Activated CD4-positive, alpha-beta T cell treated with anti-CD3 and anti-CD28 coated beads for 36 hours (primary cell): Measurements from ENCODE around the gene EML3. TPM values are rescaled to one million over a fixed set of nuclear protein-coding genes. Genes with fewer than 3 reads are reported as not detected.
"Not testable (repeated sequence)": the region's sequence is repeated elsewhere in the genome, so short reads cannot be mapped to it uniquely, and the experiment has no call there.

Experiments used
- ATAC-seq: fragments of 200-7000 bp; cut with Tn5 transposase; one replicate; pipeline ENCODE4 v1.10.0; 2021; ENCODE audit warnings: mild to moderate bottlenecking, moderate library complexity
- CTCF ChIA-PET: fragments of 350-600 bp; sonication (Branson Sonifier 250); formaldehyde crosslinking; loops from one replicate; lab custom pipeline; 2021; ENCODE audit warnings: antibody characterized with exemption; lab: Charles Lee
- POLR2A ChIA-PET: fragments of 350-600 bp; sonication (Branson Sonifier 250); formaldehyde crosslinking; loops from one replicate; lab custom pipeline; 2021; ENCODE audit warnings: antibody characterized with exemption, inconsistent platforms; lab: Charles Lee
- DNase-seq: peaks from one replicate; pipeline ENCODE4 v3.0.0-alpha.2; 2020
- H3K27ac Mint-ChIP-seq: one replicate; pipeline ENCODE4 v1.8.0; 2021; ENCODE audit warnings: mixed read lengths
- H3K27me3 Mint-ChIP-seq: one replicate; pipeline ENCODE4 v1.8.0; 2021; ENCODE audit warnings: mixed read lengths
- H3K36me3 Mint-ChIP-seq: one replicate; pipeline ENCODE4 v1.8.0; 2021; ENCODE audit warnings: low read depth, mixed read lengths
- H3K4me1 Mint-ChIP-seq: one replicate; pipeline ENCODE4 v1.8.0; 2021; ENCODE audit warnings: mixed read lengths
- H3K4me3 Mint-ChIP-seq: one replicate; pipeline ENCODE4 v1.8.0; 2021; ENCODE audit warnings: mild to moderate bottlenecking, moderate library complexity, mixed read lengths
- H3K9me3 Mint-ChIP-seq: one replicate; pipeline ENCODE4 v1.8.0; 2021; ENCODE audit warnings: low read depth, mixed read lengths
- intact Hi-C, 2 experiments: fragments of 100-400 bp; cut with DNase I in 1 of 2; cut with micrococcal nuclease in 1 of 2; formaldehyde crosslinking; loops; one replicate each; pipeline versions ENCODE4 v1.14.2 to v1.15.1; 2022 to 2024; cut with DNase I, micrococcal nuclease
- total RNA-seq, 2 experiments: library from RNA; stranded (reverse); gene quantifications; one replicate each; pipeline ENCODE4 v1.2.3, GENCODE V29; 2021

The EML3 gene
- total RNA-seq, 2 experiments from 2014 or later: 101 to 112 TPM

DNA sequence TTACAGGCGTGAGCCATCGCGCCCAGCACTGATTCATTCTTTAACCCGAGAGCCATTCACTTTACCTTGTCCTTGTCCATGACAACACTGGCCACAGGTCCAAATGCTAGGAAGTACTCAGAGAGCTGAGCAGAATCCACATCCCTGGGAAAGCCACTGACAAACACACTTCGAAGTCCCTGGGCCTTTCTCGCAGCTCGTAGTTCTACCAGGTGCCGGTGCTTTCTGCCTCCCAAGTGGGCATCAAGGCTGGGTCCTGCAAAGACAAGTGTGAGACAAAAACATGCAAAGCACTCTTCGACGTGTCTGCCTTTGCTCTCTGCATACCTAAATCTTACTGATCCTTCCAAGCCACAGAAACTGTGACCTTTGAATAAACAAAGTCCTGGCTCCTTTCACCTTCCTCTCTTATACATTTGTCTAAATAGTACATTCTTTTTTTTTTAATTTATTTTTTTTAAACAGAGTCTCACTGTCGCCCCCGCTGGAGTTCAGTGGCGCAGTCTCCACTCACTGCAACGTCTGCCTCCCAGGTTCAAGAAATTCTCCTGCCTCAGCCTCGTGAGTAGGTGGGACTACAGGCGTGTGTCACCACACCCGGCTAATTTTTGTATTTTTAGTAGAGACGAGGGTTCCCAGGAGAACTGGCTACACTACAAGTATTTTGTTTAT lies 23.5 kb downstream of the EML3 start:
- ChIA-PET POLR2A (interaction anchor here (0.7 to 1.4 kb wide), 2 partner anchors 12 to 16 kb away, joined by 3 to 4 read pairs; partner anchors contain the start of gene EEF1G), CTCF (interaction anchor here (0.8 to 1.6 kb wide), 7 partner anchors 10 to 197 kb away, joined by 3 to 5 read pairs (median 4); partner anchors contain the start of gene EEF1G)
- Mint-ChIP-seq H3K27ac (no peak overlapping the region), H3K27me3 (no peaks in the 10 kb centered on the region), H3K36me3 (peaks cover 47% of the 10 kb centered on the region), H3K9me3 (no peaks in the 10 kb centered on the region), H3K4me1 (peaks cover 46% of the 10 kb centered on the region), H3K4me3 (peak overlapping the region; percentile 99)
- intact Hi-C loops: no loop called here
- DNase-seq (peak; percentile 58), ATAC-seq (no peak)

DNA sequence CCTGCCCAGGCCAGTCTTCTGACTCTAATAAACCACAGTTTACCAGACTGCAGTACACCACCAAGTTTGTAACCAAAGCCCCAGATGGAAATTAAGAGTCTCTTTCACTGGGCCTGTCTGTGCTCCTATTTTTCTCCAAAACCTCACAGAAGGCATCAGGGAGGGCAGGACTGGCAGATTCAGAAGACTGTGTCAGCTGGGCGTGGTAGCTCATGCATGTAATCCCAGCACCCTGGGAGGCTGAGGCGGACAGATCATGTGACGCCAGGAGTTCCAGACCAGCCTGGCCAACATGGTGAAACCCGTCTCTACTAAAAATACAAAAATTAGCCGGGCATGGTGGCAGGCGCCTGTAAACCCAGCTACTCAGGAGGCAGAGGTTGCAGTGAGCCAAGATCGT lies 27.2 kb downstream of the EML3 start:
- not testable (repeated sequence) for H3K27ac Mint-ChIP-seq

DNA sequence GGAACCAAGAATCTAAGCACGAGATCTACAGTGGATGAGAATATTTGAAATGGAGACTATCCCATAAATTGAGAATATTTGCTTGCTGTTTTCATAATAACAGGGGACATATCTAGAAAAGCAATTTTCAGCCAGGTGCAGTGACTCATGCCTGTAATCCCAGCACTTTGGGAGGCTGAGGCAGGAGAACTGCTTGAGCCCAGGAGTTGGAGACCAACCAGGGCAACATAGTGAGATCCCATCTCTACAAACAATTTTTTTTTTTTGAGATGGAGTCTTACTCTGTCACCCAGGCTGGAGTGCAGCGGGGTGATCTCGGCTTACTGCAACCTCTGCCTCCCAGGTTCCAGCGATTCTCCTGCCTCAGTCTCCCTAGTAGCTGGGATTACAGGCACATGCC lies 30.8 kb downstream of the EML3 start:
- not testable (repeated sequence) for ATAC-seq, H3K4me3 Mint-ChIP-seq

More for the DNA sequence above, 27.2 kb downstream of the EML3 start:
- H3K4me1 Mint-ChIP-seq: peaks cover 20% of the 10 kb centered on the region
- POLR2A ChIA-PET: interaction anchor here (0.9 to 1.3 kb wide), 2 partner anchors 58 to 256 kb away, joined by 3 to 6 read pairs; no protein-coding TSS in a partner anchor
- H3K9me3 Mint-ChIP-seq, intact Hi-C loops, H3K27me3 Mint-ChIP-seq, DNase-seq, H3K4me3 Mint-ChIP-seq, ATAC-seq: not testable (repeated sequence)
- CTCF ChIA-PET: interaction anchor here (1.3 kb wide), 1 partner anchor 43 kb away, joined by 3 read pairs; no protein-coding TSS in a partner anchor
- peaks cover 36% of the 10 kb centered on the region for H3K36me3 Mint-ChIP-seq

DNA sequence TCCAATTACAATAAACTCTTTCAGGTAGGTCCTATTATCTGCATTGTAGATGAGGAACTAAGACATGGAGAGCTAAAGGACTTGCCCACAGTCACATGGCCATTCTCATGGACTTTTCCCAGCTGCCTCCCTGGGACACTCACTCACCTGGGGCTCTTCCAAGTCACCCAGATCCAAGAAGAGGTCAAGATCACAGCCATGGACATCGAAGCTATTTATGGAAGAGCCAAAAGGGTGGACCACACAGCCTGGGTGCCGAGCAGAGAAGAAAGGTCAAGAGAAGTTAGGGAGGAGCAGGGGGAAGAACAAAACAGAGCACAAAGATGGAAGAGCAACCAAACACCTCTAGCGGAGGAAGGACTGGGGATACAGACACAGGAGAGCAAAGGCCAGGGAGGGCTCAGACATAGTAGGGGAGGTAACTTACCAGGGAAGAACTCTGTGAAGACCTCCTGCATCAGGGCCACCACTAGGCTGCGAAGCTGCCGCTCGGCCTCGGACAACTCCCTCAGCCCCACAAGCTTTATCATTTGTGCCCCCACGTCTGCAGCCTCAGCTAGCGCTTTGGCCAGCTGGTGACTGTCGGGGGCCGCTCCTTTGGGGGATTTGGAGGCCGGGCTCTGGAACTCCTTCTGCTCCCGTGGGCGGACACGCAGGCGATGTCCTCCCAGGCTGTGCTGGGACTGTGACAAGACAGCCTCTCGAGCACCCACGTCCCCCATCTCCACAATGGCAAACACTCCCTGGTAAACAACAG lies 31.4 kb downstream of the EML3 start:
- DNase-seq: no peak
- POLR2A ChIA-PET: no interaction called here
- Mint-ChIP-seq H3K36me3 (peaks cover 28% of the 10 kb centered on the region), H3K27me3 (no peaks in the 10 kb centered on the region), H3K4me3 (no peak overlapping the region), H3K27ac (peak overlapping the region; percentile 63), H3K4me1 (peaks cover 3% of the 10 kb centered on the region), H3K9me3 (no peaks in the 10 kb centered on the region)
- CTCF ChIA-PET: interaction anchor here (0.5 to 1.1 kb wide), 2 partner anchors 10 to 156 kb away, joined by 3 read pairs; partner anchors contain the start of gene TUT1
- intact Hi-C loops: no loop called here
- ATAC-seq: no peak

More for the DNA sequence above, 30.8 kb downstream of the EML3 start:
- CTCF ChIA-PET: interaction anchor here (0.5 to 0.6 kb wide), 2 partner anchors 8 to 157 kb away, joined by 3 to 4 read pairs; no protein-coding TSS in a partner anchor
- peak overlapping the region; percentile 63 for H3K27ac Mint-ChIP-seq
- H3K36me3 Mint-ChIP-seq: peaks cover 25% of the 10 kb centered on the region
- H3K27me3 Mint-ChIP-seq, H3K9me3 Mint-ChIP-seq, POLR2A ChIA-PET, DNase-seq, intact Hi-C loops, H3K4me1 Mint-ChIP-seq: not testable (repeated sequence)

DNA sequence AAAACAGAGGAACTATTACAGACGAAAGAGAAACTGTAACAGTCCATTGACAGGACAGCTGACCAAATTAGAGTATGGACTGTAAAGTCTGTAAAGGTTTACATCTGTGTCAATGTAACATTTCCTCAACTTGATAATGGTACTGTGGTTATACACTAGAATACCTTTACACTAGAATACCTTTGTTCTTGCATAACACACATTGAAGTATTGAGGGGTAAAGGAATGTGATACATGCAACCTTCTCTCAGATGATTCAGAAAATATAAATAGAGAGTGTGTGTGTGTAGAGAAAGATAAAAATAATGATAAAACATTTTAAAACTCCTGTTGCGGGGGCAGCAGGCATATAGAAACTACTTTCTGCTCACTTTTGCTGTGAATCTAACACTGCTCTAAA lies 33.3 kb downstream of the EML3 start:
- DNase-seq (no peak), ATAC-seq (no peak)
- intact Hi-C loops: no loop called here
- Mint-ChIP-seq H3K27ac (no peak overlapping the region), H3K9me3 (no peaks in the 10 kb centered on the region), H3K36me3 (peaks cover 29% of the 10 kb centered on the region), H3K4me1 (peaks cover 8% of the 10 kb centered on the region), H3K27me3 (no peaks in the 10 kb centered on the region), H3K4me3 (no peak overlapping the region)
- ChIA-PET POLR2A (no interaction called here), CTCF (interaction anchor here (0.8 to 1.5 kb wide), 2 partner anchors 10 to 12 kb away, joined by 4 read pairs; partner anchors contain the start of gene TUT1)

DNA sequence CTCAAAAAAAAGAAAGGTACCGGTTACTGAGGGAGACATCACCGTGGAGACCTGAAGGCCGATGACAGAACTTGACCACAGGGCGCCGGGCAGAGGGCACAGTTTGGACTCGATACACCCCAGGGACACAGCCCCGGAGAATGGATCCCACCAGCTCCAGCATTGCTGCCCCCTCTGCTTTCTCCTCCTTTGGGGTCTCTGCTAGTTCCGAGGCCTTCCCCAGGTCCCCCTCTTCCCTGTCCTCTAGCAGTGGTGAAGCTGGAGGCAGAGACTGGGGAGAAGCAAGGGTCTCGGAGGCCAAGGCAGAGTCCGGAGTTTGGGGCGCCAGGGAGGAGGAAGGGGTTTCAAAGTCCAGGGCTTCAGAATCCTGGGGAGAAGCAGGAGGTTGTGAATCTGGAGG lies 34.0 kb downstream of the EML3 start:
- ChIA-PET POLR2A (interaction anchor here (0.6 to 1.2 kb wide), 2 partner anchors 23 to 277 kb away, joined by 3 to 5 read pairs; partner anchors contain the start of gene MTA2), CTCF (interaction anchor here (0.8 to 1.5 kb wide), 2 partner anchors 11 to 13 kb away, joined by 4 read pairs; partner anchors contain the start of gene TUT1)
- ATAC-seq: no peak

DNA sequence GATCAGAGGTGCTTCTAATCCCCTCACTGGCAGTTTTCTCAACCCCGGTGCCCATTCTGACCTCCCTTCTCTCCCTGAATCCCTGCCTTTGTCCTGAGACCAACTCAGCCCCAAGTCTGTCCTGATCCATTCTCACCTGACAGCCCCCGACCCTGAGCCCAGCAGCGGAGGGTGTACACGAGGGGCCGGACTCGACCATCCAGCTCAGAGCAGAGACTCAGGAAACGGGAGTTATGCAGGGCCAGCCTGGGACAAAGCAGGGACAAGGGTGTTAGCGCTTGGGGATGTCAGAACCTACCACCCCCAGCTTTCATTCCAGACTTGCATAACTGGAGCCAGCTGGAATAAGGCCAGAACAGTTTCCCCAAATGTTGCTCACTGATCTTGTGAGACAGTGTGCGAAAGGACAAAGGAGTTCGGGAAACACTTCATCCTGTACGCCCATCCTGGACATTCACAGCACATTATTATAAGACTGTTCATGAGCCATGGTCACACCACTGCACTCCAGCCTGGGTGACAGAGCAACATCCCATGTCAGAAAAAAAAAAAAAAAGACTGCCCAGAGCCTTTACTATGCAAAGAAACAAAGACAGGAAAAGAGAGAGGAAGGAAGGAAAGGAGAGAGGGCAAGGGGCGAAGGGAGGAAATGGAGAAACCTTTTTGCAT lies 35.4 kb downstream of the EML3 start:
- no peak overlapping the region for H3K4me3 Mint-ChIP-seq
- H3K27ac Mint-ChIP-seq: peak overlapping the region; percentile 52
- CTCF ChIA-PET: no interaction called here
- H3K9me3 Mint-ChIP-seq: no peaks in the 10 kb centered on the region
- H3K36me3 Mint-ChIP-seq: peaks cover 43% of the 10 kb centered on the region
- intact Hi-C loops: no loop called here
- DNase-seq (no peak), ATAC-seq (no peak)
- peaks cover 16% of the 10 kb centered on the region for H3K4me1 Mint-ChIP-seq
- POLR2A ChIA-PET: no interaction called here
- no peaks in the 10 kb centered on the region for H3K27me3 Mint-ChIP-seq

More for the DNA sequence above, 34.0 kb downstream of the EML3 start:
- no peak for DNase-seq
- Mint-ChIP-seq H3K36me3 (peaks cover 32% of the 10 kb centered on the region), H3K4me1 (peaks cover 8% of the 10 kb centered on the region), H3K4me3 (no peak overlapping the region), H3K9me3 (no peaks in the 10 kb centered on the region), H3K27me3 (no peaks in the 10 kb centered on the region), H3K27ac (no peak overlapping the region)
- intact Hi-C loops: no loop called here

DNA sequence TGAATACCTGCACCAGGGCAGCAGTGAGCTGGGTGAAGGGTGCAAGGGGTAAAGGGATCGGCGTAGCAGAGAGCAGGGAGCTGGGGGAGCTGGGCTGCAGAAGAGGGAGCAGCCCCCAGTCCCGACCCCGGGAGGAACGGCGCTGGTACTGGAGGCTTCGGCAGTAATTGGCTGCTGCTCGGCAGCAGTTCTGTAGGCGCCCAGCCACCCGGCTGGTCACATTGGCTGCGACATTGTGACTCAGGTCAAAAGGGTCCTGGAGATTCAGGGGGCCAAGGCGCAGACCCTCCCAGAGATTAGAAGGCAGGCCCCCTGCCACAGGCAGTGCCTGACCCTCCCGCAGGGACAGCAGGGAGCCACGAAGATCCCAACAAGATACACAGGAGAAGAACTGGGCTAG lies 36.7 kb downstream of the EML3 start:
- H3K27me3 Mint-ChIP-seq: no peaks in the 10 kb centered on the region
- ATAC-seq: no peak
- H3K9me3 Mint-ChIP-seq: no peaks in the 10 kb centered on the region
- H3K27ac Mint-ChIP-seq: no peak overlapping the region
- H3K36me3 Mint-ChIP-seq: peaks cover 50% of the 10 kb centered on the region
- ChIA-PET CTCF (interaction anchor here (0.9 to 4.7 kb wide), 2 partner anchors 33 to 125 kb away, joined by 3 to 24 read pairs; no protein-coding TSS in a partner anchor), POLR2A (interaction anchor here (0.5 kb wide), 1 partner anchor 14 kb away, joined by 3 read pairs; no protein-coding TSS in a partner anchor)
- intact Hi-C loops: no loop called here
- peak overlapping the region; percentile 4 for H3K4me3 Mint-ChIP-seq
- peaks cover 30% of the 10 kb centered on the region for H3K4me1 Mint-ChIP-seq
- DNase-seq: no peak

DNA sequence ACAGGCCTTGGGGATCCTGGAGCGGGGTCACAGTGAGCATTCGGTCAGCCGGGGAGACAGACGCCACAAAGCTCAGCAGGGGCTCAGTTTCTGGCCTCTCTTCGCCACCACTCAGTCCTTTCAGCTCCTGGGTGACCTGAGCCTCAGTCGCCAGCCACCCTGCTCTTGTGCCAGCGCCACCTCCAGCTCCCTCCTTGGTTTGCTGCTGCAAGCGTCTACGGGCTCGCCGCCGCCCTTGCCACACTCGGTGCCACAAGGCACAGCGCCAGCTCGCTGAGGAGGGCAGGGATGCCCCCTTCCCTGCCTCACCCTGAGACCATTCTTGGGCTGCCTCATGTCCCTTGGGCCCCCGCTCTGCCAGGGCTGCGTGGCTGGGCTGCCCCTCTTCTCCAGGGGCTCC lies 37.4 kb downstream of the EML3 start:
- intact Hi-C loops: no loop called here
- H3K4me3 Mint-ChIP-seq: peak overlapping the region; percentile 93
- POLR2A ChIA-PET: interaction anchor here (0.8 to 1.9 kb wide), 2 partner anchors 17 to 150 kb away, joined by 3 to 59 read pairs; partner anchors contain the start of gene TUT1

DNA sequence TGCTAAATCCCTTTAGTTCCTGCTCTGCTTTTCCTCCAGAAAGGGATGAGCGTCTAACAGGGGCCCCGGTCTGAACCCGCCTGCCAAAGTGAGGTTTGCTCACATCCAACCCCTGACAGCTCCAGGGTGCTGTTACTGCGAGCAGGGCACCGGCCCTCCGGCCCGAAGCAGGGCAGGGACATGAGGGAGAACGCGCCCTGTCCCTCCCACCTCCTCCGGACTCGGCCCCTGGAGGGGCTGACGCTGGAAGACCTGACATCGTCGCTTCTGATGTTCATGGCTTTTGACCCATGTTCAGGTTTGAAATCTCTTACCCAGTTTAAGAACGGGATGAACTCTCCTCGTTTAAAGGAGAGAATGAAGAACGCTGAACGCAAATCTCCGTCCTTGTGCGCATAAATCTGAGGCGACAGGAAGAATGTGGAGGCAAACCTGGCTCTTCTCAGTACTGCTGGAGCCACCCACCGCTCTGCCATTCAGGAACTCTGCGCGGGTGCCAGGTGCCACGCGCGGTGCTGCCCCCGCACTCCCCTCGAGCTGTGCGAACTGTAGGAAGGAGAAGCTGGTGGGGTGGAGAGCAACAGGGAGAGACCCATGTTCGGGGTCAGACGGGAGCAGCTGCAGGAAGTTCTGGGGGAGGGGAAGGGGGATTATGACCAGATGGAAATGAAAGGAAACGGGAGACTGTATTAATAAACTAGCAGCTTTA lies 38.1 kb downstream of the EML3 start:
- Mint-ChIP-seq H3K9me3 (no peaks in the 10 kb centered on the region), H3K4me1 (peaks cover 41% of the 10 kb centered on the region), H3K27ac (peak overlapping the region; percentile 97), H3K27me3 (no peaks in the 10 kb centered on the region), H3K4me3 (peak overlapping the region; percentile 93), H3K36me3 (peaks cover 60% of the 10 kb centered on the region)
- ChIA-PET CTCF (interaction anchor here (0.6 to 4.7 kb wide), 17 partner anchors 8 to 682 kb away, joined by 3 to 24 read pairs (median 4); partner anchors contain the start of genes C11orf98, CSKMT, SLC3A2 and TUT1), POLR2A (interaction anchor here (0.6 to 2.5 kb wide), 26 partner anchors 9 to 307 kb away, joined by 3 to 59 read pairs (median 4); partner anchors contain the start of genes C11orf98, CSKMT, GANAB and HNRNPUL2)
- DNase-seq (no peak), ATAC-seq (peak; percentile 9)
- intact Hi-C loops: loop anchor here (1.0 to 5.0 kb wide), 8 partner anchors 17 to 452 kb away; partner anchors contain the start of genes TUT1 (in 2 of the 2), C11orf98 (in 1 of the 2), CSKMT (in 1 of the 2) and EML3 (in 1 of the 2)

More for the DNA sequence above, 37.4 kb downstream of the EML3 start:
- Mint-ChIP-seq H3K36me3 (peaks cover 53% of the 10 kb centered on the region), H3K4me1 (peaks cover 35% of the 10 kb centered on the region), H3K27ac (peak overlapping the region; percentile 97), H3K9me3 (no peaks in the 10 kb centered on the region), H3K27me3 (no peaks in the 10 kb centered on the region)
- CTCF ChIA-PET: interaction anchor here (0.9 to 4.7 kb wide), 4 partner anchors 13 to 126 kb away, joined by 3 to 24 read pairs (median 6); partner anchors contain the start of genes C11orf98 and CSKMT
- DNase-seq: peak; percentile 17
- no peak for ATAC-seq
